HG03460 (cell line): ENCODE results near the gene TAS1R3.
A peak's percentile ranks its signal among the peaks of the same experiment; 100 is the strongest.

ENCODE experiments used
- ATAC-seq: cut with Tn5 transposase; IDR thresholded peaks from one replicate; pipeline ENCODE4 v1.9.1; 2021; ENCODE audit not compliant: unreplicated experiment

Gene TAS1R3

GRCh38 chr1:1294250-1294890 lies 36.7 kb upstream of the TAS1R3 start:
- no peak for ATAC-seq

- no peak for ATAC-seq
Measured at GRCh38 chr1:1295154-1295923, 35.7 kb upstream of the TAS1R3 start.

GRCh38 chr1:1296070-1297061 lies 34.7 kb upstream of the TAS1R3 start:
- no peak for ATAC-seq

GRCh38 chr1:1297802-1298424 lies 33.2 kb upstream of the TAS1R3 start:
- no peak for ATAC-seq

GRCh38 chr1:1298861-1299685 lies 32.0 kb upstream of the TAS1R3 start:
- no peak for ATAC-seq

GRCh38 chr1:1299686-1300351 lies 31.3 kb upstream of the TAS1R3 start:
- ATAC-seq: no peak

GRCh38 chr1:1300352-1300739 lies 30.7 kb upstream of the TAS1R3 start:
- no peak for ATAC-seq

- ATAC-seq: no peak
Measured at GRCh38 chr1:1302006-1302430, 29.1 kb upstream of the TAS1R3 start.

GRCh38 chr1:1302951-1303509 lies 28.1 kb upstream of the TAS1R3 start:
- no peak for ATAC-seq

GRCh38 chr1:1303736-1304135 lies 27.3 kb upstream of the TAS1R3 start:
- no peak for ATAC-seq

GRCh38 chr1:1304331-1305299 lies 26.5 kb upstream of the TAS1R3 start:
- ATAC-seq: no peak

- no peak for ATAC-seq
Measured at GRCh38 chr1:1305300-1306069, 25.6 kb upstream of the TAS1R3 start.

- no peak for ATAC-seq
Measured at GRCh38 chr1:1306070-1306660, 24.9 kb upstream of the TAS1R3 start.

- no peak for ATAC-seq
Measured at GRCh38 chr1:1306661-1307260, 24.3 kb upstream of the TAS1R3 start.

GRCh38 chr1:1307261-1307922 lies 23.7 kb upstream of the TAS1R3 start:
- ATAC-seq: peak; percentile 9
